Measurements from ENCODE around the gene TBC1D22A. TPM values are rescaled to one million over a fixed set of nuclear protein-coding genes. Genes with fewer than 3 reads are reported as not detected.

TBC1D22A gene
- total RNA-seq, 1 donor from 2014 or later, result 24.2 TPM

GRCh38 chr22:46725096-46725495 is 37.4 kb upstream of the TBC1D22A start:
- no peaks in the 10 kb centered on the region for H3K27me3 Mint-ChIP-seq (ENCODE audit: low read depth, unreplicated experiment)
- Histone ChIP-seq H3K4me1 (ENCODE audit: insufficient read depth, low read length) (no peaks in the 10 kb centered on the region), H3K36me3 (ENCODE audit: insufficient read depth, low read length) (no peaks in the 10 kb centered on the region), H3K79me2 (ENCODE audit: insufficient read depth, low read length) (peaks cover 70% of the 10 kb centered on the region), H3K27ac (ENCODE audit: low read depth, low read length) (no peak overlapping the region), H3K27me3 (ENCODE audit: insufficient read depth, low read length) (no peaks in the 10 kb centered on the region), H3K9me3 (ENCODE audit: insufficient read depth, low read depth, low read length) (no peaks in the 10 kb centered on the region), H2AFZ (ENCODE audit: low read depth, low read length) (no peak overlapping the region), H3K4me3 (ENCODE audit: insufficient read depth, low read depth, low read length) (no peak overlapping the region), H4K20me1 (ENCODE audit: insufficient read depth, low read length) (peaks cover 83% of the 10 kb centered on the region), H3K9ac (ENCODE audit: low read length) (no peak overlapping the region), H3K4me2 (ENCODE audit: low read length) (no peak overlapping the region)
- H3K36me3 Mint-ChIP-seq (ENCODE audit: low read depth, unreplicated experiment), result peaks cover 3% of the 10 kb centered on the region
- FAIRE-seq, result no peak
- peaks cover 5% of the 10 kb centered on the region for H3K4me1 Mint-ChIP-seq (ENCODE audit: low read depth, unreplicated experiment)
- DNase-seq (ENCODE audit: low read depth), result no peak
- no peak overlapping the region for H3K27ac Mint-ChIP-seq (ENCODE audit: unreplicated experiment)
- TF ChIP-seq EZH2 (IDR thresholded peaks at IDR 0.05; ENCODE audit: insufficient read depth, low read length), result no peak
- TF ChIP-seq CTCF (IDR thresholded peaks at IDR 0.05; ENCODE audit: insufficient read depth, low read depth, low read length), result no peak
- no peak overlapping the region for H3K4me3 Mint-ChIP-seq (ENCODE audit: unreplicated experiment)
- H3K9me3 Mint-ChIP-seq (ENCODE audit: unreplicated experiment), result no peaks in the 10 kb centered on the region

GRCh38 chr22:46726066-46726985 is 36.1 kb upstream of the TBC1D22A start:
- Histone ChIP-seq H3K79me2 (ENCODE audit: insufficient read depth, low read length) (peaks cover 82% of the 10 kb centered on the region), H4K20me1 (ENCODE audit: insufficient read depth, low read length) (peaks cover 90% of the 10 kb centered on the region)
- peaks cover 5% of the 10 kb centered on the region for H3K4me1 Mint-ChIP-seq (ENCODE audit: low read depth, unreplicated experiment)

More at GRCh38 chr22:46726066-46726985, 36.1 kb upstream of the TBC1D22A start:
- Histone ChIP-seq H3K36me3 (ENCODE audit: insufficient read depth, low read length) (no peaks in the 10 kb centered on the region), H3K27ac (ENCODE audit: low read depth, low read length) (no peak overlapping the region), H3K4me1 (ENCODE audit: insufficient read depth, low read length) (no peaks in the 10 kb centered on the region), H2AFZ (ENCODE audit: low read depth, low read length) (no peak overlapping the region), H3K9ac (ENCODE audit: low read length) (no peak overlapping the region), H3K9me3 (ENCODE audit: insufficient read depth, low read depth, low read length) (no peaks in the 10 kb centered on the region), H3K4me2 (ENCODE audit: low read length) (no peak overlapping the region), H3K4me3 (ENCODE audit: insufficient read depth, low read depth, low read length) (no peak overlapping the region), H3K27me3 (ENCODE audit: insufficient read depth, low read length) (no peaks in the 10 kb centered on the region)
- H3K27me3 Mint-ChIP-seq (ENCODE audit: low read depth, unreplicated experiment), result no peaks in the 10 kb centered on the region
- TF ChIP-seq EZH2 (IDR thresholded peaks at IDR 0.05; ENCODE audit: insufficient read depth, low read length), result no peak
- no peak for TF ChIP-seq CTCF (IDR thresholded peaks at IDR 0.05; ENCODE audit: insufficient read depth, low read depth, low read length)
- H3K9me3 Mint-ChIP-seq (ENCODE audit: unreplicated experiment), result no peaks in the 10 kb centered on the region
- DNase-seq (ENCODE audit: low read depth) (no peak), FAIRE-seq (no peak)
- H3K4me3 Mint-ChIP-seq (ENCODE audit: unreplicated experiment), result no peak overlapping the region
- H3K27ac Mint-ChIP-seq (ENCODE audit: unreplicated experiment), result no peak overlapping the region
- H3K36me3 Mint-ChIP-seq (ENCODE audit: low read depth, unreplicated experiment), result peaks cover 2% of the 10 kb centered on the region

Data from astrocyte (in vitro differentiated cells and primary cell).